GM12891 (cell line): Measurements from ENCODE around the gene FAM163B.

Experiments used
- PAX5 ChIP-seq: IDR thresholded peaks from 2 replicates; pipeline ENCODE4 v1.6.1; 2011; ENCODE audit warnings: low read length, moderate library complexity, mild to moderate bottlenecking; ENCODE audit not compliant: insufficient read depth, severe bottlenecking
- POLR2A ChIP-seq: IDR thresholded peaks from 2 replicates; pipeline ENCODE4 v1.6.1; 2011; ENCODE audit warnings: low read depth, low read length, control low read depth
- POLR2AphosphoS5 ChIP-seq: IDR thresholded peaks from 2 replicates; pipeline ENCODE4 v1.6.1; 2011; ENCODE audit warnings: low read depth, low read length, control low read depth
- TAF1 ChIP-seq: IDR thresholded peaks from 2 replicates; pipeline ENCODE4 v1.6.1; 2011; ENCODE audit warnings: low read depth, low read length, control low read depth

- TF ChIP-seq POLR2AphosphoS5 (no peak), POLR2A (no peak), PAX5 (no peak), TAF1 (no peak)
Measured at GRCh38 chr9:133631111-133631510, 21.9 kb upstream of the FAM163B start.
